GM21619 (cell line): ENCODE measurements around the gene FAM111B.

Experiments used
- ATAC-seq: cut with Tn5 transposase; IDR thresholded peaks from one replicate; pipeline ENCODE4 v1.9.1; 2021; ENCODE audit not compliant: unreplicated experiment

FAM111B gene

DNA sequence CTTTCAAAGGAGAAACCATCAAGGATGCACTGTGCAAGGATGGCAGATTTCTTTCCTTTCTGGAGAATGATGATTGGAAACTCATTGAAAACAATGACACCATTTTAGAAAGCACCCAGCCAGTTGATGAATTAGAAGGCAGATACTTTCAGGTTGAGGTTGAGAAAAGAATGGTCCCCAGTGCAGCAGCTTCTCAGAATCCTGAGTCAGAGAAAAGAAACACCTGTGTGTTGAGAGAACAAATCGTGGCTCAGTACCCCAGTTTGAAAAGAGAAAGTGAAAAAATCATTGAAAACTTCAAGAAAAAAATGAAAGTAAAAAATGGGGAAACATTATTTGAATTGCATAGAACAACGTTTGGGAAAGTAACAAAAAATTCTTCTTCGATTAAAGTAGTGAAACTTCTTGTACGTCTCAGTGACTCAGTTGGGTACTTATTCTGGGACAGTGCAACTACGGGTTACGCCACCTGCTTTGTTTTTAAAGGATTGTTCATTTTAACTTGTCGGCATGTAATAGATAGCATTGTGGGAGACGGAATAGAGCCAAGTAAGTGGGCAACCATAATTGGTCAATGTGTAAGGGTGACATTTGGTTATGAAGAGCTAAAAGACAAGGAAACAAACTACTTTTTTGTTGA is 45.4 kb downstream of the FAM111B start:
- peak; percentile 82 for ATAC-seq

DNA sequence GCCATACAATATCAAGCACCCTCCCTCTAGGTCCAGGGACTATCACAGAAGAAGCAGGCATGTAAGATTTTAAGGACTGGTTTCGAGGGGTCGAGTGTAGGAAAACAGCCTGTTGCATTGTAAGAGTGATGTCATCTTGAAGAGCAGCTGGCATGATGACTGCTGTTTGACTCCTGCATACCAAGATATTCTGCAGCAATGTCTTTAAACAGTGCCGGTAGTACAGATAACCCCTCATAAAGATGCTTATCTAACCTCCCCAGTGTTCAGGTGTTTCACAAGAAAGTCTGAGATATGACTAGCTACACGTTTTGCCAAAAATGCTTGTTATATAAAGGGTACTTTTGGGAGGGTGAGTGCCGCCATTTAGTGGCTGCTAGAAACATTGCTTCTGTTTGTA is 47.6 kb downstream of the FAM111B start:
- no peak for ATAC-seq

DNA sequence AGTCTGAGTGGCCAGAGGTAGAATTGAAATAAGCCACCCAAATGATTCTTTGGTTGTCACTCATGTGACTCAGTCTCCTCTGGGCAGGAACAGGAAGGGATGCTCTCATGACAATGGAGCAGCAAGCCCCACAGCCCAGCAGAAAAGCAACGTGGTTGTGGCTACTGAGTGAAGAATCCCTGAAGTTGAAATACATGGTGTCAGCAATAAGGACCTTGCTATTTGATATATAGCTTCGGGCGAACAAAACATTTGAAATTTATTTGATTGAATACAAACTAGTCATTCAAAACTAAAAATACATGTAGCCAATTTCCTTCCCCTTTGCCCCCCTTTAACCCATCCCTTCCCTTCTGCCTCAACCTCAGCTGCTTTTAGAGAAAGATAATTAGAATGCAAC is 50.4 kb downstream of the FAM111B start:
- ATAC-seq: no peak

DNA sequence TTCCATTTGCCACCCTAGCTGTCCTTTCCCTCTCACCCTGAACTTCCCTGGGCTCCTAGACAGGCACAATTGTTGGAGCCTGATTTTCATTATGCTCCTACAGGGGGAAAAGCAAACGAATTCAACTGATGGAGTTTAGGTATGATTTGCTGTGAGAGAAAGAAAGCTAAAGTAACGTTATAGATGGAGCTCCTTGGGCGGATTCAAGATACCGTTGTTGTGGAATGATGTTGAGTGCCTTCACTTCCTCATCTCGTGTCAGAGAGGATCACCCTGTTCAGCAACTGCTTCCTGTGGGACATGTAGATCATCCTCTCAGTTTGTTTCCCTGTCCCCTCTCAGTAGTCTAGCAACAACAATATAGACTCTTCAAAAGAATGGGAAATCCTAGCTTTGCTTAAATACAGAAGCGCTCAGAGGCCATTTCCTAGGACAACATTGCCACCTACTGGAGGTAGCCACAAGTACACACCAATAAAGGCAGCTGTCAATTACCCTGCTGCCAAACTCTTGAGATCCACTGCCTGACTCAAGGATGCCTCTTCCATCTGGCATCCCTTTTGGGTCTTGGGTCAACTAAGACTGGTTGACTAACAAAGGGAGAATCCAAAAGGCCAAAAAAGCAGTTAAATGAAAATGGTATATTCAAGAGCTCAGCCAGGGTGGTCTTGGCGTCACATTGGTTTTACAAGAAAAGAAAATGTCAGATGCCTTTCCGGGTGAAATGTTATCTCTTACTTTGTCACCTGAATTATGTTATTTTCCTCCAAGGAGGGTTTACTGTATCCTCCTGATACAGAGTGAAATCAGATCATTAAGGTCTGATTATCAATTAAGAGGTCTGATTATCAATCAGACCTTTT is 51.4 kb downstream of the FAM111B start:
- ATAC-seq: peak; percentile 94

DNA sequence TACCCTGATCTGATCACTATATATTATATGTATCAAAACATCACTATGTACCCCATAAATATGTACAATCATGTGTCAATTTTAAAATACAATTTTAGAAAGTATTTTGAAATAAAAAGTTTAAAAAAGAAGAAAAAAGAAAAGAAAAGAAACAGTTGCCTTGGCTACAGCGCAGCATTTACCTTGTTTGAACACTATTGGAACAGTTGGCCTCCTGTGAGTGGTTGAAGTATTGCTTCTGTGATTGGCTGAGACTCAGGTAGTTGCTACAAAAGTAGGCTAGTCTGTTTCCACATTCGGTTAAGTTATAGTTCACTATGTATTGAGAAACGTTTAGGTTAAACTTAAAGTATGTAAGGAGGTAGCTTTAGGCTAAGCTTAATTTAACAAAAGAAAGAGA is 57.0 kb downstream of the FAM111B start:
- ATAC-seq: no peak

DNA sequence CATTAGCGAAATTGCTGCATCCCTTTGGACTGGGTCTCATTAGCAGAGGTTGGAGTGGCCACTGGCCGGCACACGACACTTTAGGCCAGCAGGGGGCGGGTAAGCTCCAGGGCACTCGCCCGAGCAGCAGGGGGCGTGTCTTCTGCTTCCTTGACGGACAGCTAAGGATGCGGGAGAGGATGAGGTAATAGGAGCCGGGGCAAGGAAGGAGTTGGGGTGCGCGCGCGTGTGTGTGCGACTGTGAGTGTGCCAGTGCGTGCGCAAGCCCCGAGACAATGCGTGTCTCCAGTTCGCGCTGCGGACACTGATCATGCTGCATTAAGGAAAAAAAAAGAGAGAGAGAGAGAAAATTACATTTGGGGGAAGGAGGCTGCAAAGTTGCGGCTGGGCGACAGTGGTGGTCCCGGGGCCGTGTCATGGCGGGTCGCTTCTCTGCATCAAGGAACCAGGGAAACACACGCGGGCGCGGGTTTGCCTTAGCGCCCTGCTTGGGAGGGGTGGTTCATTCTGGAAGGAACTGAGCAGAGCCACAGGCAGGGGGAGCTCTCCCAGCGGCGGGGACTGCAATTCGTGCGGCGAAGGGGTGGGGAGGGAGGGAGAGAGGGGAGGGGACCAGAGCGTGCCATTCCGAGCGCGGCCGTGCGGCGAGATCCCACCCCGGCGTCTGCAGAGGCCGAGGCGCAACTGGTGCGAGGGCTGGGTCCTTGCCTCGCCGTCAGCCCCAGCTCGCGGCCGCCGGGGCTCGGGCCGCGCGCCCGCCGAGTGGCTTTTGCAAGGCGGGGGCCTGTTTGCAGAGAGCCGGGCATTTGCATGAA is 64.7 kb downstream of the FAM111B start, which contains the start of gene DTX4:
TSS of gene DTX4 (plus strand) at position 625 of the 815 bp plus-strand sequence. CDS start 464 bp downstream, outside the sequence.
- peak; percentile 74 for ATAC-seq

DNA sequence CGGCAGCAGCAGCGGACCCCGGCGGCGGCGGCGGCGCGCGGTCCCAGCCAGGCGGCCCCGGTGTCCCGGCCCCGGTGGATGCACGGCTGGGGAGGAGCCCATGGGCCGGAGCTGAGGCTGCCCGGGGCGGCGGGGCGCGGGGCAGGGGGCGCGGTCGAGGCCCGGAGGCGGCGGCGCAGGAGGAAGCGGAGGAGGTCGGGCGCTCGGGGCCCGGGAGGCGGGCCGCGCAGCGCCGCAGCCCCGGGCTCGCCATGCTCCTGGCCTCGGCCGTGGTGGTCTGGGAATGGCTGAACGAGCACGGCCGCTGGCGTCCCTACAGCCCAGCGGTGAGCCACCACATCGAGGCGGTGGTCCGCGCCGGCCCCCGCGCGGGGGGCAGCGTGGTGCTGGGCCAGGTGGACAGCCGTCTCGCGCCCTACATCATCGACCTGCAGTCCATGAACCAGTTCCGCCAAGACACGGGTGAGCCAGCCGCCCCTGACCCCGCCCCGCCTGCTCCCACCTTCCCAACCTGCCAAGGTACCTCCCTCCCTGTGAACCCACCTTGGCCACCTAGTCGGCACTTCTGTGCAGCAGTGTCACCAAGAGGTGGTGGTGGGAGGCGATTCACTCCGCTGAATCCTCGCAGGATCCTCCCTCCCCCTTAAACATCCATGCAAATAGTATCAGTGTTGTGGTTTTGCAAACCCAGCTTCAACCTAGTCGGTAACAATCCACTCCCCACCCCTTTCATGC is 65.5 kb downstream of the FAM111B start:
- ATAC-seq: peak; percentile 27

DNA sequence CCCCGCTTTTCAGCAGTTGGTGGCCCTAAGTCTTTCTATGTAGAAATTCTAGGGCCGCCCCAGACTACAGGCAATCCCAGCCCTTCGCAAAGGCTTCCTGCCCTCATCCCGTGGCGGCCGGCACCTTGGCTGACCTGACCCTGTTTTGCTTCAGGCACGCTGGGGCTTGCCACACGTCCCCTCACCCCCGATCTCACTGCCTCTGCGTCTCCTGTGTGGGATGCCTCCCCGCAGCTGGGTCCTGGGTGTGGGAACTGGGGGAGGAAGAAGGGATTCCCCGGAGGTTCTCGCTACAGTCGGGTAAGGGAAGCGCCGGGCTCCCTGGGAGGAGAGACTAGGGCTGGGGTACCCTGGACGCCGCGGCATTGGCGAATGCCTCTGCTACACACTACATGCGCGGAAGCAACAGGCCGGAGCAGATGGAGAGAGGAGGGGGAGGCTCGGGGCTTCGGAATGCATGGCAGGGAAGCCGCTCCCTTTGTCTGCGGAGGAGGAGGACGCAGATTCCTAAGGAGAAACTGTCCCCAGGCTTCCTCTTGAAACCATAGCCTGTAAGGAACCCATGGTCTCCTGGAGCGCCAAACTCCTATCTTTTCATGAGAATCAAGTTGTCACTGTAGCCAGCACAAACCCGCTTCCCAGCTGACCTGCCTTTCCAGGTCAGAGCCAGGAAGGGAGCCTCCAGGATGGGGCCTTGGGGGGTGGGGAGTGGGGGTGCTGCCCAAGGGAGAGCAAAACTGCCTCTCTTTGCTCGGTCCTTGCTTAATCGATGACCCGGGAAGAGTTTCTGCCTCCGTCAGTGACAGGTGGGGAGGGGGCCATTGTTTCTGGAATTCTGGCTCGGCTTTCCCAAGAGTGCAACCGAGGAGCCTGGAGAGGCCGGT is 66.3 kb downstream of the FAM111B start:
- ATAC-seq: peak; percentile 0

DNA sequence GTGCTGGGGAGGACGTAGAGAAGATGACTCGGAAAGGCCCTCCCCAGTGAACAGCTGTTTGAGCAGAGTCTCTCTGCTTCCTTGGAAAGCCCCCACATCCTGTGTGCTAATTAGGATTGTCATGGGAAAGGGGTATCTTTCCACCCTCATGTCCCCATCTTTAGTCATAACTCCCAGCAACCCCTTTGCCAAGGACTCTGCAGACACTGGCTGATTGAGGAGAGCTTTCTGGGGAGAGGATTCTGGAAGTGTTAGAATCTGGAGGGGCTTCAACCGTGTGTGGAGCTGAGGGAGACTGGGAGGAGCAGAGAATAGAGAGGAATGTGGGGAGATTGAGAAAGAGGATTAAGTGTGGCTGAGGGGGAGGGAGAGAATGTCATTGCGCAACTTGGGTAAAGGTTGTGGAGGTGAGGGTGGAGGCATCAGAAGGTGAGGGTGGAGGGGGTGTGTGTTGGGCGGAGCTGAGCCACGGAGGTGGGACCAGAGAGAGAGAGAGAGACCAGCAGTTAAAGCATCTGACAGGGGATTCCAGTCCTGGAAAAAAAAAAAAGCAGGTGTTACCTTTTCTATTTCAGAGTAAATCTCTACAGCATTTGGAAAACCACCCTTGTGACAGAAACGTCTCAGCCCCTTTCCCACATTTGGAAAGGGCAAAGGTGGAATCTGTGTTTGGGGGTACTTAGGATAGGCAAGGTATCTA is 67.1 kb downstream of the FAM111B start:
- no peak for ATAC-seq

- no peak for ATAC-seq
Measured at GRCh38 chr11:59174664-59175033, 67.6 kb downstream of the FAM111B start.

GRCh38 chr11:59175091-59175501 is 68.1 kb downstream of the FAM111B start:
- ATAC-seq: no peak

DNA sequence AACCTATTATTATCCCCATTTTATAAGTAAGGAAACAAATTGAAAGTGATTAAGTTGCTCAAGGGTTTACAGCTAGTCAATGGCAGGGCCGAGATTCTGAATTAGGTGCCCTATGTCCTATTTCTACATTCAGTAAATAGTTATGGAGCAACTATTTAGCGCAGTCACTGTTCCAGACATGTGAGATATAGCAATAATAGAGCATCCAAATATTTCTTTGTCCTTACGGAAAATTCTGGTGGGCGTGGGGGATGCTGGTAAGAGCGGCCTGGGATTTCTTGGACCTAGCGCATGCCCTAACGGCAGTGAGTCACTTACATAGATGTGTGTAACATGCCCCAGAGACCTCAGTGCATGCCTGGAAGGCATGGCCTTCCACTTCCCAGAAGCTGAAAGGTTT is 69.3 kb downstream of the FAM111B start:
- no peak for ATAC-seq
